Amygdala (tissue), 56 donors: ENCODE data around the gene ARPC3.
A peak's percentile ranks its signal among the peaks of the same experiment; 100 is the strongest.
"Not testable (repeated sequence)": the region's sequence is repeated elsewhere in the genome, so short reads cannot be mapped to it uniquely, and the experiment has no call there.

ENCODE experiments used
- DNase-seq, 56 donors: peaks; one replicate each; lab custom pipeline; 2025; lab: John Stamatoyannopoulos, UW

Gene ARPC3

GRCh38 chr12:110449799-110450497, at the start of gene ARPC3:
TSS of gene ARPC3 (minus strand) at chr12:110450337. CDS start at chr12:110450260, 77 bp downstream.
- peak; percentile 60 to 96 (median 86) for DNase-seq

DNA sequence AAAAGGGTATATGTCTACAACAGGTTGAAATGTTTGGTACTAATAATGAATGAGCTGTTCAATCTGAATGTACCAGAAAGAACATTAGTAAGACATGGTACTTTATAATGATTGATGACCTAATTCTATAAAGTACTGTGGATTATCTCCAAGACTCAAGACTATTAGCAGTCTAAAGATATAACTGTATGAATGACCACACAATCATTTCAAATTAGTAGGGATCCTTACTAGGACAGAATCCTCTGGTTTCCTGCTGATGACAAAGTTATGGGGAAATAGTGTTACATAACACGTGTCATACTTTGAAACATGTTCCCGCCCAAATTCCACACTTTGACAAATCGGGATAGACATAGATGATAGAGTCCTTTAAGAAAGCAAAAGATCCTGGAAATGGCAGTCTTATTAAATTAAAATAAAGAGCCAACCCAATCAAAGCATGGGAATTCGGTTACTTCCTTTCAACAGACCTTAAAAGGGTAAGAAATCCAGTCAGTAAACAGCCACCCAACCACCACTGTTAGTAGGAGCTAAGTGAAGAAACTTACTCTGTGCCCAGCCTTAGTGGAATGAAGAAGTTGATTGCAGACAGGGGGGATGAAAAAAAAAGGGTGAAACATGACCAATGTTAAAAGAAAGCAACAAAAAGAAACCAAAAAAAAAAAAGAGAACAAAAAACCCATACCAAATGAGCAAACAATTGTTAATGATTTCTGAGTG, 49.0 kb upstream of the ARPC3 start:
- DNase-seq: no peak

- DNase-seq: no peak
These were observed 25.3 kb upstream of the ARPC3 start for GRCh38 chr12:110475426-110475825.

DNA sequence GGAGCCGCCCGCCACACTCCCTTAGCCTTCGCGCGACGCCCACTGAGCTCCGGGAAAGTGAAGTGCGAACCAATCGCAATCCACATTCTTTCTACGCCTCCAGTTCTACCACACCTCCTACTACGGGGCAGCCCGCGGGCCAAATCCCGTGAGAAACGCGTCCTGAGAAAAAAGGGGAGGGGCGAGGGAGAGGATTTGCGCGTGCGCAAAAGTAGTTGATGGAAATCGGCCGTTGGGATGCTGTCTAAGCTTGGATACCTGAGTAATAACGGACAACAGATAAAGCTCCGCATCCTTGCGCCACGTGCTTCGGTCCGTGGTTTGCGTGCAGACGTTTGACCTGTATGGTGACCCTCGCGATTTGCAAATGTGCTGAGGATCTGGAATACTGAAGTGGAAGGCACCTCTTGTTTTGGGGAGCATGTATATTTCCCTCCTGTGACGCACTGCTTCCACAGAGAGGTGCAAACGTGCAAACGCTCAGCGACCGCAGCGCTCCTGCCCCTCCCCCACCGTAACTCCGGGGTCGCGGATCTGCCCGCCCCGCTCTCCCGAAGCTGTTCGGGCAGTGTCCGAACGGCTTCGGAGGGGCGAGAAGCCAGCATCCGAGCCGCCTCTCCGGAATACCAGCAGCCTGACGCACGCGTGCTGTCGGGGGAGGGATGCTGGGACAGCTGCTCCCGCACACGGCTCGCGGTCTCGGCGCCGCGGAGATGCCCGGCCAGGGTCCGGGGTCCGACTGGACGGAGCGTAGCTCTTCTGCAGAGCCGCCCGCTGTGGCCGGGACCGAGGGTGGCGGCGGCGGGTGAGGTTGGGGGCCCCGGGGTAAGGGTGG, 18.3 kb upstream of the ARPC3 start, which contains the start of the genes FAM216A and GPN3:
Gene FAM216A, plus strand, starts transcription at position 632 of the 835 bp plus-strand sequence. Its CDS starts 31 bp downstream, at position 663.
Gene GPN3, minus strand, starts transcription at position 44 of the 835 bp plus-strand sequence. CDS start 54 bp downstream, outside the sequence.
- peak; percentile 61 to 97 (median 92) for DNase-seq

GRCh38 chr12:110467847-110468213, 17.7 kb upstream of the ARPC3 start:
- no peak for DNase-seq

GRCh38 chr12:110466791-110467190, 16.7 kb upstream of the ARPC3 start:
- DNase-seq: no peak

GRCh38 chr12:110465765-110466164, 15.6 kb upstream of the ARPC3 start:
- not testable (repeated sequence) for DNase-seq

DNA sequence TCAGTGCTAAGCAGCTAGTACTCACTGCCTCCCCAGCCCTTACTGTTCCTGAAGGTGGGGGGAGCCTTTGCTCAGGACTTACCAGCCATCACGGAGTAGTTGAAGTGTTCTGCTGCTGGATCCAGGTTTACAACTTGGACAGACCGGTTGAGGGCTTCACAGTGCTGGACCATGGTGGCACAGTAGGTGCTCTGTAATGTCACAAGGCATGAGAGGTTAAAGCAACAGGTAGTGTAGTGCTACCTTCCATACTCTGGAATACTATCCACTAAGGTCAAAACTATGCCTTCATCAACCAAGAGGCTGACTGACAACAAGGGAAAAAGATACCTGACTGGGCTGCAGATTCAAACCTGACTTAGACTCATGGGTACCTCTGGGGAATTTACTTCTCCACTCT, 14.9 kb upstream of the ARPC3 start:
- DNase-seq: no peak

GRCh38 chr12:110461189-110461588, 11.1 kb upstream of the ARPC3 start:
- not testable (repeated sequence) for DNase-seq

- peak in 2 of 56 donors; percentile 2 to 11 for DNase-seq
These were observed 8.6 kb upstream of the ARPC3 start for GRCh38 chr12:110458756-110459155.

- DNase-seq: no peak
These were observed 3.6 kb upstream of the ARPC3 start for GRCh38 chr12:110453569-110454296.

GRCh38 chr12:110451263-110451662, 1.1 kb upstream of the ARPC3 start:
- DNase-seq: no peak

DNA sequence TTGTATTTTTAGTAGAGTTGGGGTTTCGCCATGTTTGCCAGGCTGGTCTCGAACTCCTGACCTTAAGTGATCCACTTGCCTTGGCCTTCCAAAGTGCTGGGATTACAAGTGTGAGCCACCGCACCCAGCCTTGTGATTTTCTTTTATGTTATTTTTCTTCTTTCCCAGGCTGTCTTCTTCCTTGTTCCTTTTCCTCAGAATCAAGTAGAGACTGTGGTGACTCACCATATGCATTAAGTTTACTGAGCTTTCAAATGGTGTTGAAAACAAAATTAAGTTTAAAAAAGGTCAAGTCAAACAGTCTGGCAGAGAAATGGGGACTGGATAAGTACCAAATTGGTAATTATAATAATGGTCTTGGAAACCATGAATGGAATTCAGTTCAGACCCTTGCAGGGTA, 5.7 kb downstream of the ARPC3 start:
- no peak for DNase-seq

GRCh38 chr12:110436231-110436630, 13.9 kb downstream of the ARPC3 start:
- no peak for DNase-seq

DNA sequence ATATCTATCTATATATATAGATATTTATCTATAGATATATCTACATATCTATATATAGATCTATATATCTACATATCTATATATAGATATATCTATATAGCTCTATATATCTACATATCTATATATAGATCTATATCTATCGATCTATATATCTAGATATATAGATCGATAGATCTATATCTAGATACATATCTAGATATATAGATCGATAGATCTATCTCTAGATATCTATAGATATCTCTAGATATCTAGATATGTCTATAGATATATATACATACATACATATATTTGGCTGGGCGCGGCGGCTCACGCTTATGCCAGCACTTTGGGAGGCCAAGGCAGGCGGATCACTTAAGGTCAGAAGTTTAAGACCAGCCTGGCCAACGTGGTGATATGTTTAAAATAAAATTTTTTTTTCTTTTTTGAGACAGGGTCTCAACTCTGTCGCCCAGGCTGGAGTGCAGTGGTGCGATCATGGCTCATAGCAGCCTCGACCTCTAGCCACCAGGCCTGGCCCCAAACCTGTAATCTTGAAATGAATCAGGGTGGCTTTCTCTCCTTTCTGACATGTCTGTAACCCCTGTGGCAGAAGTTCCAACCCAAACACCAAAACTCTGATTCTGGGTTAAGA, 18.1 kb downstream of the ARPC3 start:
- no peak for DNase-seq

DNA sequence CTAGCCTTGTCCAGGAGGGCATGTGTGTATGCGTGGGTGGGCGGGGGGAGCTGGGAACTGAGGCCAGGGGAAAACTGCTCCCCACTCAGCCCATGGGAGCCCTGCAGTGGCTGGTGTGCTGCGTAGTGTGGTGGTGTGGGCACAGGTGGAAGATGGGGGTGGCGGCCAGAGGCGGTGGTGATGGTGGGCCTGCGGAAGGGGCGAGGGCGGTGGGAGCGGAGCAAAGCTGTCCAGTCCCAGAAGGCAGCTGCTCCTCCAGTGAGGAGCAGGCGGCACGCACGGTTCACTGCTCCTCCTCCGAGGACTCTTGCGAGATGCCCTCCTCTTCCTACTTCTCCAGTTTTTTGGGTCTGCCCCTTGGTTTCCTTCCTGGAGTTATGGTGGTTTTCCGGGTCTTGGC, 20.5 kb downstream of the ARPC3 start:
- not testable (repeated sequence) for DNase-seq

- DNase-seq: no peak
These were observed 23.7 kb downstream of the ARPC3 start for GRCh38 chr12:110426406-110426805.

DNA sequence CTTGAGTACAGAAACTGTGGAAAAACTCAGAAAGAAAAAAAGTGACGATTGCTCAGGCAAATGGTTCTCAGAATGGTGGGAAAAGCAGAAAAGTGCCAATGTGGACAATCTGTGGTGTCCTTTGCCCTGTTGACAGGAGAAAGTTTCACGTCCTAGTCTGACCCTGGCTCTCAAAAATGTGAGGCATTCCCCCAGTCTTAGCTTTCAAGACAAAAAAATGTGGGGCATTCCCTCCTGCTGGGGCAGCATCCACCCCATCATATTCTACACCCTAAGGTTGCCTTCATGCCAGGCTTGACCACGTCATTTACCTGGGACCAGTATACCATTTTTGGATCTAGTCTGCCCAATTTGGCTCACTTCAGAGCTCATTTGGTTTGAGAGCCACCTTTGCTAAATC, 25.9 kb downstream of the ARPC3 start:
- DNase-seq: no peak

GRCh38 chr12:110421701-110422100, 28.4 kb downstream of the ARPC3 start:
- no peak for DNase-seq

DNA sequence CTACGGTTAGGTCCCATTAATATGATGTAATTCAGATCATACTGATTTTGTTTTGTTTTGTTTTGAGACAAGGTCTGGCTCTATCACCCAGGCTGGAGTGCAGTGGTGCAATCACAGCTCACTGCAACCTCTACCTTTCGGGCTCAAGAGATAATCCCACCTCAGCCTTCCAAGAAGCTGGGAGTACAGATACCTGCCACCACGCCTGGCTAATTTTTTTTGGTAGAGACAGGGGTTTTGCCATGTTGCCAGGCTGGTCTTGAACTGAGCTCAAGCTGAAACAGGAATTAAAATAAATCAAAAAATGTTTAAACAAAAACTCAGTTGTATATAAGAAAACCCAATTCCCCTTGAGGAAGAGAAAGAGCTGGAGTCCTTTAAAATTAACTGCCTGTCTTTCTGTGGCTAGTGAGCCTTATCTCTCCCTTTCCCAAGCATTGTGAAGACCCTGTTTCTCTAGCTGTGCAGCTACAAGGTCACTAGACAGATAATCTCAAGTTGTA, 28.9 kb downstream of the ARPC3 start:
- DNase-seq: no peak
